Measurements from ENCODE around the gene DDI2. TPM values are rescaled to one million over a fixed set of nuclear protein-coding genes. Genes with fewer than 3 reads are reported as not detected.

DDI2 gene
- total and polyA plus RNA-seq, 4 donors: 9.5 to 72.5 (median 42.0) TPM

Small RNA genes within 50 kb of the gene (small RNA-seq; reads per million reads assigned to genes)
- gene AL121992.2: not detected
- not detected for gene CD24P1
- not detected for gene RNU7-179P

Other genes with a start within 250 kb of the DDI2 start
- gene EFHD2, start 207.6 kb upstream of the DDI2 start, total RNA-seq: 10 to 100 TPM; 10.6 to 23.0 TPM
- gene EFHD2, start 207.6 kb upstream of the DDI2 start, polyA plus RNA-seq: 10 to 100 TPM in 1 of 2 donors, 1 to 10 TPM in 1; 7.4 to 12.8 TPM
- not detected for gene CTRC, start 179.0 kb upstream of the DDI2 start, total RNA-seq
- not detected for gene CTRC, start 179.0 kb upstream of the DDI2 start, polyA plus RNA-seq
- not detected for gene CELA2A, start 160.7 kb upstream of the DDI2 start, total RNA-seq
- gene CELA2A, start 160.7 kb upstream of the DDI2 start, polyA plus RNA-seq: not detected
- gene CELA2B, start 141.4 kb upstream of the DDI2 start, total RNA-seq: not detected
- not detected for gene CELA2B, start 141.4 kb upstream of the DDI2 start, polyA plus RNA-seq
- gene CASP9, start 93.2 kb upstream of the DDI2 start, total RNA-seq: 1 to 10 TPM; 4.2 to 4.4 TPM
- gene CASP9, start 93.2 kb upstream of the DDI2 start, polyA plus RNA-seq: 1 to 10 TPM; 2.8 to 5.8 TPM
- gene DNAJC16, start 90.6 kb upstream of the DDI2 start, total RNA-seq: 10 to 100 TPM in 1 of 2 donors, 1 to 10 TPM in 1; 9.2 to 13.1 TPM
- gene DNAJC16, start 90.6 kb upstream of the DDI2 start, polyA plus RNA-seq: 10 to 100 TPM in 1 of 2 donors, 1 to 10 TPM in 1; 3.3 to 14.2 TPM
- 10 to 100 TPM; 33.3 to 83.6 TPM for gene AGMAT, start 32.4 kb upstream of the DDI2 start, total RNA-seq
- 10 to 100 TPM; 31.9 to 48.0 TPM for gene AGMAT, start 32.4 kb upstream of the DDI2 start, polyA plus RNA-seq
- gene PLEKHM2, start 66.9 kb downstream of the DDI2 start, total RNA-seq: 10 to 100 TPM; 18.9 to 22.6 TPM
- gene PLEKHM2, start 66.9 kb downstream of the DDI2 start, polyA plus RNA-seq: 10 to 100 TPM in 1 of 2 donors, 1 to 10 TPM in 1; 4.1 to 15.1 TPM
- gene SLC25A34, start 118.8 kb downstream of the DDI2 start, total RNA-seq: 1 to 10 TPM in 1 of 2 donors, under 1 TPM in 1; 0.79 to 7.3 TPM
- 1 to 10 TPM; 1.8 to 3.1 TPM for gene SLC25A34, start 118.8 kb downstream of the DDI2 start, polyA plus RNA-seq
- 1 to 10 TPM; 5.6 to 5.8 TPM for gene TMEM82, start 125.0 kb downstream of the DDI2 start, total RNA-seq
- 10 to 100 TPM; 20.9 to 26.3 TPM for gene TMEM82, start 125.0 kb downstream of the DDI2 start, polyA plus RNA-seq
- 1 to 10 TPM; 3.6 to 6.4 TPM for gene FBLIM1, start 141.3 kb downstream of the DDI2 start, total RNA-seq
- gene FBLIM1, start 141.3 kb downstream of the DDI2 start, polyA plus RNA-seq: 1 to 10 TPM; 3.6 to 3.8 TPM
- 1 to 10 TPM in 1 of 2 donors, under 1 TPM in 1; 0.84 to 2.9 TPM for gene UQCRHL, start 190.2 kb downstream of the DDI2 start, total RNA-seq
- gene UQCRHL, start 190.2 kb downstream of the DDI2 start, polyA plus RNA-seq: 1 to 10 TPM in 1 of 2 donors, under 1 TPM in 1; 0.50 to 1.9 TPM
- gene SPEN, start 230.2 kb downstream of the DDI2 start, total RNA-seq: 10 to 100 TPM; 17.9 to 29.4 TPM
- gene SPEN, start 230.2 kb downstream of the DDI2 start, polyA plus RNA-seq: 10 to 100 TPM in 1 of 2 donors, 1 to 10 TPM in 1; 7.4 to 12.4 TPM